ENCODE measurements around the gene ALG8.
"Not testable (repeated sequence)": the region's sequence is repeated elsewhere in the genome, so short reads cannot be mapped to it uniquely, and the experiment has no call there.

ALG8 gene

GRCh38 chr11:78066471-78066870 lies 73.0 kb downstream of the ALG8 start:
- DNase-seq, result no peak

- no peak for DNase-seq
Measured at GRCh38 chr11:78065203-78065602, 74.2 kb downstream of the ALG8 start.

GRCh38 chr11:78063440-78064181 lies 75.8 kb downstream of the ALG8 start, which contains the start of gene THRSP:
THRSP (plus strand) TSS chr11:78063861; CDS start chr11:78063882, 21 bp downstream.
- no peak for DNase-seq

- no peak for DNase-seq
Measured at GRCh38 chr11:78062671-78063070, 76.8 kb downstream of the ALG8 start.

- DNase-seq, result no peak
Measured at GRCh38 chr11:78061921-78062311, 77.5 kb downstream of the ALG8 start.

- no peak for DNase-seq
Measured at GRCh38 chr11:78061088-78061920, 78.1 kb downstream of the ALG8 start.

GRCh38 chr11:78060533-78060932 lies 78.9 kb downstream of the ALG8 start:
- no peak for DNase-seq

- not testable (repeated sequence) for DNase-seq
Measured at GRCh38 chr11:78059749-78060328, 79.6 kb downstream of the ALG8 start.

GRCh38 chr11:78057462-78058055 lies 81.9 kb downstream of the ALG8 start:
- DNase-seq, result no peak

GRCh38 chr11:78056093-78056492 lies 83.3 kb downstream of the ALG8 start:
- no peak for DNase-seq

- DNase-seq, result no peak
Measured at GRCh38 chr11:78054971-78055370, 84.5 kb downstream of the ALG8 start.

GRCh38 chr11:78050964-78051831 lies 88.2 kb downstream of the ALG8 start:
- DNase-seq, result no peak
